Mesothelial cell of epicardium (in vitro differentiated cells): ENCODE data around the gene NT5C1A. TPM values are rescaled to one million over a fixed set of nuclear protein-coding genes. Genes with fewer than 3 reads are reported as not detected.

ENCODE experiments used
- DNase-seq, 2 experiments: peaks; one replicate each; pipeline ENCODE4 v3.0.0; 2021; ENCODE audit warnings: low spot score in 2 of 2; ENCODE audit not compliant: unreplicated experiment in 2 of 2
- H3K27ac Mint-ChIP-seq: 2 replicates; pipeline ENCODE4 v1.8.0; 2021; ENCODE audit warnings: mixed read lengths
- H3K27me3 Mint-ChIP-seq: 2 replicates; pipeline ENCODE4 v1.8.0; 2021; ENCODE audit warnings: low read depth, mixed read lengths
- H3K36me3 Mint-ChIP-seq: 2 replicates; pipeline ENCODE4 v1.8.0; 2021; ENCODE audit warnings: mixed read lengths
- H3K4me1 Mint-ChIP-seq: 2 replicates; pipeline ENCODE4 v1.8.0; 2021; ENCODE audit warnings: mixed read lengths
- H3K4me3 Mint-ChIP-seq: 2 replicates; pipeline ENCODE4 v1.8.0; 2021; ENCODE audit warnings: mild to moderate bottlenecking, moderate library complexity, mixed read lengths
- H3K9me3 Mint-ChIP-seq: 2 replicates; pipeline ENCODE4 v1.8.0; 2021; ENCODE audit warnings: mixed read lengths
- CTCF ChIP-seq: fragments of 200-600 bp; sonication (generic); IDR thresholded peaks from one replicate; pipeline ENCODE4 v1.5.0; 2021; ENCODE audit warnings: antibody characterized with exemption; ENCODE audit not compliant: unreplicated experiment
- total RNA-seq: library from RNA; stranded (reverse); gene quantifications from 3 replicates; pipeline ENCODE4 v1.2.1, GENCODE V29; 2021

NT5C1A gene
- total RNA-seq, 1 donor from 2014 or later: not detected

- no peaks in the 10 kb centered on the region for H3K9me3 Mint-ChIP-seq
- H3K27me3 Mint-ChIP-seq: peaks cover 78% of the 10 kb centered on the region
- no peak for DNase-seq
- no peak overlapping the region for H3K4me3 Mint-ChIP-seq
- H3K4me1 Mint-ChIP-seq: peaks cover 5% of the 10 kb centered on the region
- TF ChIP-seq CTCF: no peak
- H3K27ac Mint-ChIP-seq: no peak overlapping the region
- H3K36me3 Mint-ChIP-seq: no peaks in the 10 kb centered on the region
These were observed 40.0 kb upstream of the NT5C1A start for GRCh38 chr1:39711966-39712340.

GRCh38 chr1:39711104-39711965, 39.4 kb upstream of the NT5C1A start:
- Mint-ChIP-seq H3K9me3 (no peaks in the 10 kb centered on the region), H3K27ac (no peak overlapping the region), H3K4me1 (peaks cover 5% of the 10 kb centered on the region), H3K27me3 (peaks cover 78% of the 10 kb centered on the region), H3K4me3 (no peak overlapping the region), H3K36me3 (no peaks in the 10 kb centered on the region)
- no peak for TF ChIP-seq CTCF
- no peak for DNase-seq

GRCh38 chr1:39707506-39707905, 35.6 kb upstream of the NT5C1A start:
- H3K9me3 Mint-ChIP-seq: no peaks in the 10 kb centered on the region
- H3K4me1 Mint-ChIP-seq: peaks cover 5% of the 10 kb centered on the region
- H3K36me3 Mint-ChIP-seq: no peaks in the 10 kb centered on the region
- no peak for DNase-seq
- peaks cover 64% of the 10 kb centered on the region for H3K27me3 Mint-ChIP-seq
- no peak for TF ChIP-seq CTCF
- no peak overlapping the region for H3K4me3 Mint-ChIP-seq
- no peak overlapping the region for H3K27ac Mint-ChIP-seq

GRCh38 chr1:39704757-39705156, 32.9 kb upstream of the NT5C1A start:
- H3K4me3 Mint-ChIP-seq: no peak overlapping the region
- H3K27me3 Mint-ChIP-seq: peaks cover 43% of the 10 kb centered on the region
- no peak for DNase-seq
- H3K9me3 Mint-ChIP-seq: no peaks in the 10 kb centered on the region
- no peaks in the 10 kb centered on the region for H3K36me3 Mint-ChIP-seq
- peaks cover 20% of the 10 kb centered on the region for H3K4me1 Mint-ChIP-seq
- no peak overlapping the region for H3K27ac Mint-ChIP-seq
- TF ChIP-seq CTCF: no peak

- Mint-ChIP-seq H3K4me1 (peaks cover 25% of the 10 kb centered on the region), H3K27ac (peak overlapping the region; percentile 88), H3K4me3 (peak overlapping the region; percentile 48), H3K27me3 (peaks cover 43% of the 10 kb centered on the region), H3K36me3 (no peaks in the 10 kb centered on the region), H3K9me3 (peaks cover 3% of the 10 kb centered on the region)
- peak in 1 of 2 experiments; percentile 48 for DNase-seq
- TF ChIP-seq CTCF: no peak
These were observed 29.1 kb upstream of the NT5C1A start for GRCh38 chr1:39701049-39701439.
